NCI-H345 treated with DMSO at 0.1 percent for 48 hours (cell line): ENCODE results near the gene RGR.
A peak's percentile ranks its signal among the peaks of the same experiment; 100 is the strongest.
"Not testable (repeated sequence)": the region's sequence is repeated elsewhere in the genome, so short reads cannot be mapped to it uniquely, and the experiment has no call there.

ENCODE experiments used
- DNase-seq: peaks from one replicate; lab custom pipeline; 2025; ENCODE audit not compliant: unreplicated experiment; lab: John Stamatoyannopoulos, UW

RGR gene

GRCh38 chr10:84256510-84257342 lies 11.9 kb downstream of the RGR start:
- DNase-seq: no peak

- no peak for DNase-seq
These were observed 12.6 kb downstream of the RGR start for GRCh38 chr10:84257343-84258020.

GRCh38 chr10:84258034-84258695 lies 13.3 kb downstream of the RGR start:
- no peak for DNase-seq

- no peak for DNase-seq
These were observed 16.5 kb downstream of the RGR start for GRCh38 chr10:84261236-84261915.

- no peak for DNase-seq
These were observed 17.5 kb downstream of the RGR start for GRCh38 chr10:84262190-84262956.

- DNase-seq: no peak
These were observed 18.9 kb downstream of the RGR start for GRCh38 chr10:84263716-84264115.

- peak; percentile 38 for DNase-seq
These were observed 19.8 kb downstream of the RGR start for GRCh38 chr10:84264611-84265141.

- peak; percentile 20 for DNase-seq
These were observed 20.6 kb downstream of the RGR start for GRCh38 chr10:84265418-84265817.

GRCh38 chr10:84267503-84268126 lies 22.8 kb downstream of the RGR start:
- DNase-seq: peak; percentile 16

- DNase-seq: no peak
These were observed 24.3 kb downstream of the RGR start for GRCh38 chr10:84269162-84269561.

- no peak for DNase-seq
These were observed 24.9 kb downstream of the RGR start for GRCh38 chr10:84269773-84270172.

- DNase-seq: peak; percentile 69
These were observed 25.9 kb downstream of the RGR start for GRCh38 chr10:84270708-84271107.

GRCh38 chr10:84279876-84280475 lies 35.1 kb downstream of the RGR start:
- not testable (repeated sequence) for DNase-seq

GRCh38 chr10:84286695-84287094 lies 41.8 kb downstream of the RGR start:
- no peak for DNase-seq

- DNase-seq: no peak
These were observed 43.3 kb downstream of the RGR start for GRCh38 chr10:84288151-84288550.

GRCh38 chr10:84289521-84290200 lies 44.8 kb downstream of the RGR start:
- DNase-seq: no peak

GRCh38 chr10:84290235-84290634 lies 45.4 kb downstream of the RGR start:
- peak; percentile 42 for DNase-seq

- no peak for DNase-seq
These were observed 46.5 kb downstream of the RGR start for GRCh38 chr10:84291384-84291783.

- DNase-seq: no peak
These were observed 47.6 kb downstream of the RGR start for GRCh38 chr10:84292502-84292901.
